IMR-90 (cell line): Measurements from ENCODE around the gene GATA6. TPM values are rescaled to one million over a fixed set of nuclear protein-coding genes. Genes with fewer than 3 reads are reported as not detected.

Experiments used
- ATAC-seq: fragments of 200-7000 bp; cut with Tn5 transposase; 2 replicates; pipeline ENCODE4 v1.9.1; 2020; ENCODE audit warnings: low read depth, mild to moderate bottlenecking, moderate library complexity
- BruUV-seq: library from RNA; stranded (reverse); fragments of 400-500 nt; replicated peaks from 2 replicates; lab custom pipeline; 2021; lab: Mats Ljungman, UMichigan
- CTCF ChIA-PET: fragments of 300-600 bp; formaldehyde crosslinking; extraction: SDS; loops from one replicate; lab custom pipeline; 2021; ENCODE audit warnings: antibody characterized with exemption; lab: Yijun Ruan, JAX
- POLR2A ChIA-PET: fragments of 300-600 bp; sonication (Branson Sonifier 250); formaldehyde crosslinking; loops from one replicate; lab custom pipeline; 2022; ENCODE audit warnings: antibody characterized with exemption; ENCODE audit not compliant: unreplicated experiment; lab: Charles Lee
- DNase-seq: peaks from one replicate; pipeline ENCODE4 v3.0.0; 2013
- H2AFZ ChIP-seq: replicated peaks from 2 replicates; pipeline ENCODE3; 2013; ENCODE audit warnings: low read length, mild to moderate bottlenecking; ENCODE audit not compliant: poor library complexity
- H2AK5ac ChIP-seq: 2 replicates; pipeline ENCODE4 v1.6.1; 2013; ENCODE audit warnings: low read depth, low read length, inconsistent platforms
- H2AK9ac ChIP-seq: replicated peaks from 2 replicates; pipeline ENCODE3; 2013; ENCODE audit warnings: mild to moderate bottlenecking, low read depth, low read length, moderate library complexity; ENCODE audit not compliant: poor library complexity
- H2BK120ac ChIP-seq: 2 replicates; pipeline ENCODE4 v1.6.1; 2013; ENCODE audit warnings: low read depth, low read length, inconsistent platforms
- H2BK15ac ChIP-seq: 3 replicates; pipeline ENCODE4 v1.6.1; 2013; ENCODE audit warnings: low read depth, low read length, inconsistent platforms
- H2BK20ac ChIP-seq: 2 replicates; pipeline ENCODE4 v1.6.1; 2013; ENCODE audit warnings: low read depth, mild to moderate bottlenecking, inconsistent platforms, low read length, moderate library complexity
- H2BK5ac ChIP-seq: 2 replicates; pipeline ENCODE4 v1.6.1; 2013; ENCODE audit warnings: mild to moderate bottlenecking, low read depth, low read length, inconsistent platforms; ENCODE audit not compliant: poor library complexity, severe bottlenecking
- H3K14ac ChIP-seq: replicated peaks from 2 replicates; pipeline ENCODE4 v1.6.1; 2013; ENCODE audit warnings: low read depth, low read length, inconsistent platforms
- H3K18ac ChIP-seq: 2 replicates; pipeline ENCODE4 v1.6.1; 2013; ENCODE audit warnings: low read depth, low read length, control low read depth
- H3K23ac ChIP-seq: 2 replicates; pipeline ENCODE4 v1.6.1; 2013; ENCODE audit warnings: low read depth, low read length, inconsistent platforms
- H3K27ac ChIP-seq: 2 replicates; pipeline ENCODE4 v1.5.1; 2013; ENCODE audit warnings: mild to moderate bottlenecking, control low read depth, low read length; ENCODE audit not compliant: insufficient read depth
- H3K27me3 ChIP-seq: 2 replicates; pipeline ENCODE4 v1.6.1; 2013; ENCODE audit warnings: low read length; ENCODE audit not compliant: control insufficient read depth, insufficient read depth
- H3K36me3 ChIP-seq: 2 replicates; pipeline ENCODE4 v1.6.1; 2013; ENCODE audit warnings: low read length, mixed read lengths; ENCODE audit not compliant: control insufficient read depth, insufficient read depth
- H3K4ac ChIP-seq: 2 replicates; pipeline ENCODE4 v1.6.1; 2013; ENCODE audit warnings: low read depth, low read length, inconsistent platforms
- H3K4me1 ChIP-seq: 2 replicates; pipeline ENCODE4 v1.6.1; 2013; ENCODE audit warnings: low read length, mixed read lengths; ENCODE audit not compliant: control insufficient read depth, insufficient read depth
- H3K4me2 ChIP-seq: 2 replicates; pipeline ENCODE4 v1.6.1; 2013; ENCODE audit warnings: low read depth, mild to moderate bottlenecking, control low read depth, low read length, moderate library complexity
- H3K4me3 ChIP-seq: 2 replicates; pipeline ENCODE4 v1.5.1; 2013; ENCODE audit warnings: low read depth, mild to moderate bottlenecking, control low read depth, low read length, moderate library complexity; ENCODE audit not compliant: insufficient read depth
- H3K56ac ChIP-seq: 2 replicates; pipeline ENCODE4 v1.6.1; 2013; ENCODE audit warnings: low read length, inconsistent platforms; ENCODE audit not compliant: insufficient read depth; ENCODE audit errors: extremely low read depth
- H3K79me1 ChIP-seq, 2 experiments: 2 replicates each; pipeline ENCODE4 v1.6.1; 2013; ENCODE audit warnings: low read length in 2 of 2, inconsistent platforms in 1 of 2, low read depth in 1 of 2
- H3K9ac ChIP-seq: 2 replicates; pipeline ENCODE4 v1.6.1; 2013; ENCODE audit warnings: low read depth, low read length, control low read depth
- H3K9me1 ChIP-seq: 2 replicates; pipeline ENCODE4 v1.6.1; 2013; ENCODE audit warnings: low read length, inconsistent platforms; ENCODE audit not compliant: insufficient read depth
- H3K9me3 ChIP-seq: 2 replicates; pipeline ENCODE4 v1.6.1; 2013; ENCODE audit warnings: low read length; ENCODE audit not compliant: control insufficient read depth, insufficient read depth
- H4K20me1 ChIP-seq: 2 replicates; pipeline ENCODE4 v1.6.1; 2013; ENCODE audit warnings: low read length, inconsistent platforms; ENCODE audit not compliant: insufficient read depth
- H4K5ac ChIP-seq: 2 replicates; pipeline ENCODE4 v1.6.1; 2013; ENCODE audit warnings: mild to moderate bottlenecking, low read depth, low read length, control low read depth
- H4K8ac ChIP-seq, 2 experiments: 2 replicates each; pipeline ENCODE4 v1.6.1; 2013; ENCODE audit warnings: low read depth in 2 of 2, low read length in 2 of 2, control low read depth in 1 of 2, inconsistent platforms in 1 of 2
- H4K91ac ChIP-seq: 2 replicates; pipeline ENCODE4 v1.6.1; 2013; ENCODE audit warnings: low read depth, low read length, inconsistent platforms; ENCODE audit not compliant: insufficient read depth
- BHLHE40 ChIP-seq: fragments of 150-350 bp; IDR thresholded peaks from 2 replicates; pipeline ENCODE4 v1.6.1; 2016; ENCODE audit warnings: mild to moderate bottlenecking, low read depth, low read length
- CEBPB ChIP-seq: IDR thresholded peaks from 2 replicates; pipeline ENCODE4 v1.6.1; 2012; ENCODE audit warnings: low read depth, low read length, improper control_type of control experiment
- CHD1 ChIP-seq: IDR thresholded peaks from 2 replicates; pipeline ENCODE4 v1.6.1; 2012; ENCODE audit warnings: low read depth, low read length, improper control_type of control experiment
- FOS ChIP-seq: fragments of 150-350 bp; IDR thresholded peaks from 2 replicates; pipeline ENCODE4 v1.6.1; 2016; ENCODE audit warnings: low read depth, low read length
- MAFK ChIP-seq: IDR thresholded peaks from 2 replicates; pipeline ENCODE4 v1.6.1; 2012; ENCODE audit warnings: low read depth, low read length, improper control_type of control experiment
- MAZ ChIP-seq: IDR thresholded peaks from 2 replicates; pipeline ENCODE4 v1.6.1; 2012; ENCODE audit warnings: low read depth, mild to moderate bottlenecking, low read length, improper control_type of control experiment, moderate library complexity, borderline replicate concordance
- MXI1 ChIP-seq: IDR thresholded peaks from 2 replicates; pipeline ENCODE4 v1.6.1; 2012; ENCODE audit warnings: low read depth, mild to moderate bottlenecking, low read length, moderate library complexity, borderline replicate concordance
- NFE2L2 ChIP-seq: fragments of 150-350 bp; IDR thresholded peaks from 2 replicates; pipeline ENCODE4 v1.6.1; 2016; ENCODE audit warnings: low read depth, mild to moderate bottlenecking, low read length
- POLR2A ChIP-seq: IDR thresholded peaks from 2 replicates; pipeline ENCODE4 v1.6.1; 2012; ENCODE audit warnings: mild to moderate bottlenecking, low read depth, low read length
- RAD21 ChIP-seq: IDR thresholded peaks from 2 replicates; pipeline ENCODE4 v1.6.1; 2012; ENCODE audit warnings: low read length, improper control_type of control experiment
- RCOR1 ChIP-seq: IDR thresholded peaks from 2 replicates; pipeline ENCODE4 v1.6.1; 2012; ENCODE audit warnings: mild to moderate bottlenecking, low read length, improper control_type of control experiment; ENCODE audit not compliant: insufficient replicate concordance
- RFX5 ChIP-seq: IDR thresholded peaks from 2 replicates; pipeline ENCODE4 v1.8.0; 2012; ENCODE audit warnings: low read depth, mild to moderate bottlenecking, low read length, moderate library complexity
- SMC3 ChIP-seq: fragments of 150-350 bp; IDR thresholded peaks from 2 replicates; pipeline ENCODE4 v1.6.1; 2016; ENCODE audit warnings: low read depth, mild to moderate bottlenecking, antibody characterized with exemption, low read length, moderate library complexity
- whole genome bisulfite sequencing, 2 experiments: methylation state at CpG; one replicate each; pipeline versions ENCODE4 v1.1.5 to v1.1.7; 2013; ENCODE audit warnings: missing lambda C conversion rate in 2 of 2; ENCODE audit not compliant: insufficient read length in 1 of 2; ENCODE audit errors: extremely low coverage in 2 of 2; 5-methylcytosine and 5-hydroxymethylcytosine counted together
- dilution Hi-C: fragments of 300-500 bp; cut with HindIII; formaldehyde crosslinking; loops from one replicate; pipeline ENCODE4 v1.14.3; 2018; ENCODE audit warnings: low sequenced_read_pairs; ENCODE audit not compliant: unreplicated experiment
- in situ Hi-C: fragments of 300-500 bp; cut with MboI; formaldehyde crosslinking; loops from 3 replicates; pipeline ENCODE4 v1.14.3; 2019; ENCODE audit warnings: low sequenced_read_pairs, inconsistent platforms, mixed read lengths
- intact Hi-C: fragments of 100-400 bp; cut with micrococcal nuclease; formaldehyde crosslinking; loops from 2 replicates; pipeline ENCODE4 v1.10.0; 2022
- polyA plus RNA-seq, 3 experiments: library from polyadenylated mRNA; depleted of rRNA; stranded (reverse); fragments of >200 nt; gene quantifications; 2 replicates each; pipeline ENCODE4 v1.2.3, GENCODE V29; 2012; ENCODE audit warnings: low replicate concordance in 1 of 3
- total RNA-seq: library from RNA; depleted of rRNA; stranded (reverse); fragments of >200 nt; gene quantifications from 2 replicates; pipeline ENCODE4 v1.2.3, GENCODE V29; 2012
- TF ChIP-seq, protein P1 (sequence below): fragments of 150-350 bp; IDR thresholded peaks from 2 replicates; pipeline ENCODE4 v1.6.1; 2017; ENCODE audit warnings: mild to moderate bottlenecking, antibody characterized with exemption, low read length, low read depth
- TF ChIP-seq, protein P2 (sequence below): fragments of 150-350 bp; IDR thresholded peaks from 2 replicates; pipeline ENCODE4 v1.6.1; 2016; ENCODE audit warnings: low read depth, mild to moderate bottlenecking, low read length, moderate library complexity, borderline replicate concordance
- TF ChIP-seq, protein P3 (sequence below): conservative IDR thresholded peaks from 2 replicates; pipeline ENCODE4 v1.5.1; 2012; ENCODE audit warnings: mild to moderate bottlenecking, low read depth, low read length, improper control_type of control experiment

GATA6 gene
- total and polyA plus RNA-seq, 2 of the 4 experiments (the other 2 are of a cell fraction) = 2.5 to 4.0 TPM

DNA sequence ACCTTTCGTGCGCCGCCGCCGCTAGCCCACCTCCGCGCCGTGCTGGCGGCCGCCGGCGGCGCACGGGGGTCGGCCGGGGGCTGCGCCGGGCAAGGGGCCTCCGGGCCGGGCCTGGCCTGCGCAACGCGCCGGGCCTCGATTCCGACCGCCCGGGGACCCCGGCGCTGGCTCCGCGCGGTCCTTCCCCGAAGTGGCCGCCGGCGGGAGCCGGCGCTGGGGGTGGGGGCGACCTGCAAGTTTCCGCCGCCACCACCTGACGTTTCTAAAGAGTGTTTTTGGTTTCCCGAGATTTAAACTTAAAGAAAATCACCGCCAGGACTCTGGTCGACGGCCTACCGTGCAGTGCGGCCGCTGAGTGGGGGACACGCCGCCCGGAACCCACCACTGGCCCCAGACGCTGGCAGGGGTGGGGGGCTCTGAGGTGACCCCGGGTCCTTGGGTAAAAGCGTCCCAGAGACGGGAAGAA, 3.8 kb upstream of the GATA6 start:
- ATAC-seq (no peak), DNase-seq (no peak)
- Histone ChIP-seq H2BK5ac (no peak overlapping the region), H3K36me3 (no peaks in the 10 kb centered on the region), H3K56ac (no peak overlapping the region), H4K8ac (no peak overlapping the region), H3K27me3 (peaks cover 73% of the 10 kb centered on the region), H2BK120ac (no peak overlapping the region), H3K4ac (no peak overlapping the region), H3K4me2 (no peak overlapping the region), H2BK20ac (no peak overlapping the region), H3K4me1 (no peaks in the 10 kb centered on the region), H2AFZ (no peak overlapping the region), H3K14ac (no peak overlapping the region), H4K20me1 (peaks cover 23% of the 10 kb centered on the region; the same call in 1 of the 2 replicates), H3K9me3 (peaks cover 14% of the 10 kb centered on the region), H3K4me3 (no peak overlapping the region), H4K5ac (no peak overlapping the region), H2AK9ac (no peak overlapping the region), H2BK15ac (no peak overlapping the region), H3K27ac (no peak overlapping the region), H4K91ac (no peak overlapping the region), H2AK5ac (no peak overlapping the region), H3K9ac (no peak overlapping the region), H3K79me1 (no peaks in the 10 kb centered on the region), H3K23ac (no peak overlapping the region), H3K18ac (no peak overlapping the region), H3K9me1 (no peaks in the 10 kb centered on the region)
- ChIA-PET POLR2A (no interaction called here), CTCF (no interaction called here)
- BruUV-seq = no TSS peak
- intact Hi-C loops = loop anchor here (5.0 kb wide), 1 partner anchor 537 kb away; no protein-coding TSS in a partner anchor
- WGBS, 2 experiments = 24% methylated on average over 39 of the region's 57 CpGs; no CpG with 5 or more reads in 1 of the 2 experiments
- dilution Hi-C loops = no loop called here
- in situ Hi-C loops = no loop called here
- TF ChIP-seq RFX5 = no peak
- TF ChIP-seq CHD1 = no peak
- no peak for TF ChIP-seq MAZ
- TF ChIP-seq, protein P1, sequence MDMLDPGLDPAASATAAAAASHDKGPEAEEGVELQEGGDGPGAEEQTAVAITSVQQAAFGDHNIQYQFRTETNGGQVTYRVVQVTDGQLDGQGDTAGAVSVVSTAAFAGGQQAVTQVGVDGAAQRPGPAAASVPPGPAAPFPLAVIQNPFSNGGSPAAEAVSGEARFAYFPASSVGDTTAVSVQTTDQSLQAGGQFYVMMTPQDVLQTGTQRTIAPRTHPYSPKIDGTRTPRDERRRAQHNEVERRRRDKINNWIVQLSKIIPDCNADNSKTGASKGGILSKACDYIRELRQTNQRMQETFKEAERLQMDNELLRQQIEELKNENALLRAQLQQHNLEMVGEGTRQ = no peak
- TF ChIP-seq MXI1 = no peak
- TF ChIP-seq CEBPB = no peak
- TF ChIP-seq, protein P2, sequence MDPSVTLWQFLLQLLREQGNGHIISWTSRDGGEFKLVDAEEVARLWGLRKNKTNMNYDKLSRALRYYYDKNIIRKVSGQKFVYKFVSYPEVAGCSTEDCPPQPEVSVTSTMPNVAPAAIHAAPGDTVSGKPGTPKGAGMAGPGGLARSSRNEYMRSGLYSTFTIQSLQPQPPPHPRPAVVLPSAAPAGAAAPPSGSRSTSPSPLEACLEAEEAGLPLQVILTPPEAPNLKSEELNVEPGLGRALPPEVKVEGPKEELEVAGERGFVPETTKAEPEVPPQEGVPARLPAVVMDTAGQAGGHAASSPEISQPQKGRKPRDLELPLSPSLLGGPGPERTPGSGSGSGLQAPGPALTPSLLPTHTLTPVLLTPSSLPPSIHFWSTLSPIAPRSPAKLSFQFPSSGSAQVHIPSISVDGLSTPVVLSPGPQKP = no peak
- TF ChIP-seq FOS = no peak
- TF ChIP-seq SMC3 = no peak
- no peak for TF ChIP-seq POLR2A
- TF ChIP-seq, protein P3, sequence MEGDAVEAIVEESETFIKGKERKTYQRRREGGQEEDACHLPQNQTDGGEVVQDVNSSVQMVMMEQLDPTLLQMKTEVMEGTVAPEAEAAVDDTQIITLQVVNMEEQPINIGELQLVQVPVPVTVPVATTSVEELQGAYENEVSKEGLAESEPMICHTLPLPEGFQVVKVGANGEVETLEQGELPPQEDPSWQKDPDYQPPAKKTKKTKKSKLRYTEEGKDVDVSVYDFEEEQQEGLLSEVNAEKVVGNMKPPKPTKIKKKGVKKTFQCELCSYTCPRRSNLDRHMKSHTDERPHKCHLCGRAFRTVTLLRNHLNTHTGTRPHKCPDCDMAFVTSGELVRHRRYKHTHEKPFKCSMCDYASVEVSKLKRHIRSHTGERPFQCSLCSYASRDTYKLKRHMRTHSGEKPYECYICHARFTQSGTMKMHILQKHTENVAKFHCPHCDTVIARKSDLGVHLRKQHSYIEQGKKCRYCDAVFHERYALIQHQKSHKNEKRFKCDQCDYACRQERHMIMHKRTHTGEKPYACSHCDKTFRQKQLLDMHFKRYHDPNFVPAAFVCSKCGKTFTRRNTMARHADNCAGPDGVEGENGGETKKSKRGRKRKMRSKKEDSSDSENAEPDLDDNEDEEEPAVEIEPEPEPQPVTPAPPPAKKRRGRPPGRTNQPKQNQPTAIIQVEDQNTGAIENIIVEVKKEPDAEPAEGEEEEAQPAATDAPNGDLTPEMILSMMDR = no peak
- no peak for TF ChIP-seq RAD21
- no peak for TF ChIP-seq RCOR1
- TF ChIP-seq NFE2L2 = no peak
- no peak for TF ChIP-seq MAFK
- no peak for TF ChIP-seq BHLHE40
